ENCODE data around the gene CACNA1S.

The CACNA1S gene

GRCh38 chr1:201140235-201140940, 28.2 kb upstream of the CACNA1S start:
- TF ChIP-seq CTCF (IDR thresholded peaks at IDR 0.05; ENCODE audit: borderline replicate concordance, insufficient read depth, low read depth, low read length), result no peak
- H3K4me3 ChIP-seq (ENCODE audit: low read depth, low read length), result no peak overlapping the region

- no peak for TF ChIP-seq CTCF (IDR thresholded peaks at IDR 0.05; ENCODE audit: borderline replicate concordance, insufficient read depth, low read depth, low read length)
- H3K4me3 ChIP-seq (ENCODE audit: low read depth, low read length), result no peak overlapping the region
Measured at GRCh38 chr1:201139756-201140155, 27.5 kb upstream of the CACNA1S start.

- no peak for TF ChIP-seq CTCF (IDR thresholded peaks at IDR 0.05; ENCODE audit: borderline replicate concordance, insufficient read depth, low read depth, low read length)
- H3K4me3 ChIP-seq (ENCODE audit: low read depth, low read length), result no peak overlapping the region
Measured at GRCh38 chr1:201139306-201139705, 27.1 kb upstream of the CACNA1S start.

GRCh38 chr1:201138311-201138840, 26.1 kb upstream of the CACNA1S start:
- TF ChIP-seq CTCF (IDR thresholded peaks at IDR 0.05; ENCODE audit: borderline replicate concordance, insufficient read depth, low read depth, low read length), result no peak
- no peak overlapping the region for H3K4me3 ChIP-seq (ENCODE audit: low read depth, low read length)

- H3K4me3 ChIP-seq (ENCODE audit: low read depth, low read length), result no peak overlapping the region
- no peak for TF ChIP-seq CTCF (IDR thresholded peaks at IDR 0.05; ENCODE audit: borderline replicate concordance, insufficient read depth, low read depth, low read length)
Measured at GRCh38 chr1:201137579-201138310, 25.5 kb upstream of the CACNA1S start.

- no peak for TF ChIP-seq CTCF (IDR thresholded peaks at IDR 0.05; ENCODE audit: borderline replicate concordance, insufficient read depth, low read depth, low read length)
Measured at GRCh38 chr1:201137024-201137392, 24.8 kb upstream of the CACNA1S start.

More at GRCh38 chr1:201137024-201137392, 24.8 kb upstream of the CACNA1S start:
- H3K4me3 ChIP-seq (ENCODE audit: low read depth, low read length), result no peak overlapping the region

Measured in GM12875 (cell line).